IMR-90 (cell line): ENCODE results near the gene TBCA. TPM values are rescaled to one million over a fixed set of nuclear protein-coding genes. Genes with fewer than 3 reads are reported as not detected.

ENCODE experiments used
- ATAC-seq: fragments of 200-7000 bp; cut with Tn5 transposase; 2 replicates; pipeline ENCODE4 v1.9.1; 2020; ENCODE audit warnings: low read depth, mild to moderate bottlenecking, moderate library complexity
- BruUV-seq: library from RNA; stranded (reverse); fragments of 400-500 nt; replicated peaks from 2 replicates; lab custom pipeline; 2021; lab: Mats Ljungman, UMichigan
- CTCF ChIA-PET: fragments of 300-600 bp; formaldehyde crosslinking; extraction: SDS; loops from one replicate; lab custom pipeline; 2021; ENCODE audit warnings: antibody characterized with exemption; lab: Yijun Ruan, JAX
- POLR2A ChIA-PET: fragments of 300-600 bp; sonication (Branson Sonifier 250); formaldehyde crosslinking; loops from one replicate; lab custom pipeline; 2022; ENCODE audit warnings: antibody characterized with exemption; ENCODE audit not compliant: unreplicated experiment; lab: Charles Lee
- DNase-seq: peaks from one replicate; pipeline ENCODE4 v3.0.0; 2013
- H2AFZ ChIP-seq: replicated peaks from 2 replicates; pipeline ENCODE3; 2013; ENCODE audit warnings: low read length, mild to moderate bottlenecking; ENCODE audit not compliant: poor library complexity
- H2AK5ac ChIP-seq: 2 replicates; pipeline ENCODE4 v1.6.1; 2013; ENCODE audit warnings: low read depth, low read length, inconsistent platforms
- H2AK9ac ChIP-seq: replicated peaks from 2 replicates; pipeline ENCODE3; 2013; ENCODE audit warnings: mild to moderate bottlenecking, low read depth, low read length, moderate library complexity; ENCODE audit not compliant: poor library complexity
- H2BK120ac ChIP-seq: 2 replicates; pipeline ENCODE4 v1.6.1; 2013; ENCODE audit warnings: low read depth, low read length, inconsistent platforms
- H2BK15ac ChIP-seq: 3 replicates; pipeline ENCODE4 v1.6.1; 2013; ENCODE audit warnings: low read depth, low read length, inconsistent platforms
- H2BK20ac ChIP-seq: 2 replicates; pipeline ENCODE4 v1.6.1; 2013; ENCODE audit warnings: low read depth, mild to moderate bottlenecking, inconsistent platforms, low read length, moderate library complexity
- H2BK5ac ChIP-seq: 2 replicates; pipeline ENCODE4 v1.6.1; 2013; ENCODE audit warnings: mild to moderate bottlenecking, low read depth, low read length, inconsistent platforms; ENCODE audit not compliant: poor library complexity, severe bottlenecking
- H3K14ac ChIP-seq: replicated peaks from 2 replicates; pipeline ENCODE4 v1.6.1; 2013; ENCODE audit warnings: low read depth, low read length, inconsistent platforms
- H3K18ac ChIP-seq: 2 replicates; pipeline ENCODE4 v1.6.1; 2013; ENCODE audit warnings: low read depth, low read length, control low read depth
- H3K23ac ChIP-seq: 2 replicates; pipeline ENCODE4 v1.6.1; 2013; ENCODE audit warnings: low read depth, low read length, inconsistent platforms
- H3K27ac ChIP-seq: 2 replicates; pipeline ENCODE4 v1.5.1; 2013; ENCODE audit warnings: mild to moderate bottlenecking, control low read depth, low read length; ENCODE audit not compliant: insufficient read depth
- H3K27me3 ChIP-seq: 2 replicates; pipeline ENCODE4 v1.6.1; 2013; ENCODE audit warnings: low read length; ENCODE audit not compliant: control insufficient read depth, insufficient read depth
- H3K36me3 ChIP-seq: 2 replicates; pipeline ENCODE4 v1.6.1; 2013; ENCODE audit warnings: low read length, mixed read lengths; ENCODE audit not compliant: control insufficient read depth, insufficient read depth
- H3K4ac ChIP-seq: 2 replicates; pipeline ENCODE4 v1.6.1; 2013; ENCODE audit warnings: low read depth, low read length, inconsistent platforms
- H3K4me1 ChIP-seq: 2 replicates; pipeline ENCODE4 v1.6.1; 2013; ENCODE audit warnings: low read length, mixed read lengths; ENCODE audit not compliant: control insufficient read depth, insufficient read depth
- H3K4me2 ChIP-seq: 2 replicates; pipeline ENCODE4 v1.6.1; 2013; ENCODE audit warnings: low read depth, mild to moderate bottlenecking, control low read depth, low read length, moderate library complexity
- H3K4me3 ChIP-seq: 2 replicates; pipeline ENCODE4 v1.5.1; 2013; ENCODE audit warnings: low read depth, mild to moderate bottlenecking, control low read depth, low read length, moderate library complexity; ENCODE audit not compliant: insufficient read depth
- H3K56ac ChIP-seq: 2 replicates; pipeline ENCODE4 v1.6.1; 2013; ENCODE audit warnings: low read length, inconsistent platforms; ENCODE audit not compliant: insufficient read depth; ENCODE audit errors: extremely low read depth
- H3K79me1 ChIP-seq, 2 experiments: 2 replicates each; pipeline ENCODE4 v1.6.1; 2013; ENCODE audit warnings: low read length in 2 of 2, inconsistent platforms in 1 of 2, low read depth in 1 of 2
- H3K9ac ChIP-seq: 2 replicates; pipeline ENCODE4 v1.6.1; 2013; ENCODE audit warnings: low read depth, low read length, control low read depth
- H3K9me1 ChIP-seq: 2 replicates; pipeline ENCODE4 v1.6.1; 2013; ENCODE audit warnings: low read length, inconsistent platforms; ENCODE audit not compliant: insufficient read depth
- H3K9me3 ChIP-seq: 2 replicates; pipeline ENCODE4 v1.6.1; 2013; ENCODE audit warnings: low read length; ENCODE audit not compliant: control insufficient read depth, insufficient read depth
- H4K20me1 ChIP-seq: 2 replicates; pipeline ENCODE4 v1.6.1; 2013; ENCODE audit warnings: low read length, inconsistent platforms; ENCODE audit not compliant: insufficient read depth
- H4K5ac ChIP-seq: 2 replicates; pipeline ENCODE4 v1.6.1; 2013; ENCODE audit warnings: mild to moderate bottlenecking, low read depth, low read length, control low read depth
- H4K8ac ChIP-seq, 2 experiments: 2 replicates each; pipeline ENCODE4 v1.6.1; 2013; ENCODE audit warnings: low read depth in 2 of 2, low read length in 2 of 2, control low read depth in 1 of 2, inconsistent platforms in 1 of 2
- H4K91ac ChIP-seq: 2 replicates; pipeline ENCODE4 v1.6.1; 2013; ENCODE audit warnings: low read depth, low read length, inconsistent platforms; ENCODE audit not compliant: insufficient read depth
- BHLHE40 ChIP-seq: fragments of 150-350 bp; IDR thresholded peaks from 2 replicates; pipeline ENCODE4 v1.6.1; 2016; ENCODE audit warnings: mild to moderate bottlenecking, low read depth, low read length
- MAFK ChIP-seq: IDR thresholded peaks from 2 replicates; pipeline ENCODE4 v1.6.1; 2012; ENCODE audit warnings: low read depth, low read length, improper control_type of control experiment
- MXI1 ChIP-seq: IDR thresholded peaks from 2 replicates; pipeline ENCODE4 v1.6.1; 2012; ENCODE audit warnings: low read depth, mild to moderate bottlenecking, low read length, moderate library complexity, borderline replicate concordance
- POLR2A ChIP-seq: IDR thresholded peaks from 2 replicates; pipeline ENCODE4 v1.6.1; 2012; ENCODE audit warnings: mild to moderate bottlenecking, low read depth, low read length
- RCOR1 ChIP-seq: IDR thresholded peaks from 2 replicates; pipeline ENCODE4 v1.6.1; 2012; ENCODE audit warnings: mild to moderate bottlenecking, low read length, improper control_type of control experiment; ENCODE audit not compliant: insufficient replicate concordance
- RFX5 ChIP-seq: IDR thresholded peaks from 2 replicates; pipeline ENCODE4 v1.8.0; 2012; ENCODE audit warnings: low read depth, mild to moderate bottlenecking, low read length, moderate library complexity
- WGBS, 2 experiments: methylation state at CpG; one replicate each; pipeline versions ENCODE4 v1.1.5 to v1.1.7; 2013; ENCODE audit warnings: missing lambda C conversion rate in 2 of 2; ENCODE audit not compliant: insufficient read length in 1 of 2; ENCODE audit errors: extremely low coverage in 2 of 2; 5-methylcytosine and 5-hydroxymethylcytosine counted together
- dilution Hi-C: fragments of 300-500 bp; cut with HindIII; formaldehyde crosslinking; loops from one replicate; pipeline ENCODE4 v1.14.3; 2018; ENCODE audit warnings: low sequenced_read_pairs; ENCODE audit not compliant: unreplicated experiment
- in situ Hi-C: fragments of 300-500 bp; cut with MboI; formaldehyde crosslinking; loops from 3 replicates; pipeline ENCODE4 v1.14.3; 2019; ENCODE audit warnings: low sequenced_read_pairs, inconsistent platforms, mixed read lengths
- intact Hi-C: fragments of 100-400 bp; cut with micrococcal nuclease; formaldehyde crosslinking; loops from 2 replicates; pipeline ENCODE4 v1.10.0; 2022
- polyA plus RNA-seq, 3 experiments: library from polyadenylated mRNA; depleted of rRNA; stranded (reverse); fragments of >200 nt; gene quantifications; 2 replicates each; pipeline ENCODE4 v1.2.3, GENCODE V29; 2012; ENCODE audit warnings: low replicate concordance in 1 of 3
- total RNA-seq: library from RNA; depleted of rRNA; stranded (reverse); fragments of >200 nt; gene quantifications from 2 replicates; pipeline ENCODE4 v1.2.3, GENCODE V29; 2012

The TBCA gene
- total and polyA plus RNA-seq, 2 of the 4 experiments (the other 2 are of a cell fraction) = 6.1 to 137 TPM

DNA sequence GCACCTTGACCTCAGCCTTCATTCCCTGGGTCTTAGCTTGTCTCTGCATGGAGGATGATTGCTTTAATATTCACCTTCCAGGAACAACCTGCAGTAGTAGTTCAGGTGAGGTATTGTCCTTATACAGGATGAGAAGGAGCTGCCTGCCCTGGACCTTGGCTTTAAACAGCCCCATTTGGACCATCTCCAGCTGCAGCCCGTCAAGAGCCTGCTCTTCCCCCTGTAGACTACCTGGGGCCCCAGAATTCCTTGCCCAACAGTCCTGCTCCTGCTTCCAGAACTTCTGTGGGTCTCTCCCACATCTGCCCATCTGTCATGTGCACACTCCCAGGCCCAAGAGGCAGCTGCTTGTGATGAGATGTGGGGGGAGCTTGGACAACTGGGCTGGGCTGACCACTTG, 125.5 kb downstream of the TBCA start:
- H3K14ac ChIP-seq = no peak overlapping the region
- H3K18ac ChIP-seq = no peak overlapping the region
- H2BK5ac ChIP-seq = no peak overlapping the region
- no peak overlapping the region for H2BK20ac ChIP-seq
- no peak overlapping the region for H2BK15ac ChIP-seq
- DNase-seq = no peak
- intact Hi-C loops (no loop called here), in situ Hi-C loops (no loop called here), dilution Hi-C loops (no loop called here)
- no peaks in the 10 kb centered on the region for H3K9me1 ChIP-seq
- H3K4me3 ChIP-seq = no peak overlapping the region
- no CpG with 5 or more reads among the region's 1 CpG for WGBS, 2 experiments
- H2BK120ac ChIP-seq = no peak overlapping the region
- no peaks in the 10 kb centered on the region for H3K79me1 ChIP-seq
- TF ChIP-seq MXI1 (no peak), BHLHE40 (no peak), MAFK (no peak), RCOR1 (no peak), RFX5 (no peak), POLR2A (no peak)
- no peak overlapping the region for H3K4ac ChIP-seq
- H3K4me2 ChIP-seq = no peak overlapping the region
- no peaks in the 10 kb centered on the region for H3K36me3 ChIP-seq
- no peak overlapping the region for H4K91ac ChIP-seq
- H3K4me1 ChIP-seq = no peaks in the 10 kb centered on the region
- H3K23ac ChIP-seq = no peak overlapping the region
- H4K8ac ChIP-seq = no peak overlapping the region
- ChIA-PET POLR2A (no interaction called here), CTCF (no interaction called here)
- H4K5ac ChIP-seq = no peak overlapping the region
- no peak overlapping the region for H3K9ac ChIP-seq
- no peak overlapping the region for H2AK5ac ChIP-seq
- no peak overlapping the region for H2AFZ ChIP-seq
- no TSS peak for BruUV-seq
- H2AK9ac ChIP-seq = no peak overlapping the region
- no peak for ATAC-seq
- H3K56ac ChIP-seq = no peak overlapping the region
- H3K9me3 ChIP-seq = 0 out of 2 replicates have a peak, but pooled peaks cover 1% of the 10 kb centered on the region
- no peaks in the 10 kb centered on the region for H4K20me1 ChIP-seq
- H3K27me3 ChIP-seq = peaks cover 67% of the 10 kb centered on the region
- no peak overlapping the region for H3K27ac ChIP-seq
